HepG2 (cell line): ENCODE measurements around the gene KCTD19. TPM values are rescaled to one million over a fixed set of nuclear protein-coding genes. Genes with fewer than 3 reads are reported as not detected.

Experiments
- KLF13 ChIP-seq: sonication (generic); formaldehyde crosslinking; IDR thresholded peaks from 2 replicates; pipeline ENCODE4 v1.4.0; 2020; ENCODE audit warnings: mild to moderate bottlenecking, missing genetic modification reagents
- PBX3 ChIP-seq: sonication (generic); formaldehyde crosslinking; IDR thresholded peaks from 2 replicates; pipeline ENCODE4 v1.8.1; 2023; ENCODE audit warnings: missing genetic modification reagents, inconsistent platforms, borderline replicate concordance
- PHF21A ChIP-seq: sonication (generic); formaldehyde crosslinking; IDR thresholded peaks from 2 replicates; pipeline ENCODE4 v1.5.0; 2020; ENCODE audit warnings: mild to moderate bottlenecking, missing genetic modification reagents
- TFAP4 ChIP-seq: sonication (generic); IDR thresholded peaks from 2 replicates; pipeline ENCODE4 v1.6.1; 2016; ENCODE audit warnings: low read depth, borderline replicate concordance
- THAP11 ChIP-seq: IDR thresholded peaks from 2 replicates; pipeline ENCODE4 v1.6.1; 2016; ENCODE audit warnings: missing biosample characterization, missing genetic modification reagents
- TIGD3 ChIP-seq: sonication (generic); formaldehyde crosslinking; IDR thresholded peaks from 2 replicates; pipeline ENCODE4 v1.5.1; 2020; ENCODE audit warnings: mild to moderate bottlenecking, missing genetic modification reagents, borderline replicate concordance
- TRIM22 ChIP-seq: fragments of 450-650 bp; IDR thresholded peaks from 2 replicates; pipeline ENCODE4 v1.6.1; 2017
- XBP1 ChIP-seq: sonication (generic); formaldehyde crosslinking; IDR thresholded peaks from 2 replicates; pipeline ENCODE4 v1.5.0; 2020; ENCODE audit warnings: missing genetic modification reagents
- ZNF12 ChIP-seq: sonication (generic); formaldehyde crosslinking; IDR thresholded peaks from 2 replicates; pipeline ENCODE4 v1.5.0; 2020; ENCODE audit warnings: missing genetic modification reagents
- ZNF263 ChIP-seq: sonication (generic); formaldehyde crosslinking; IDR thresholded peaks from 2 replicates; pipeline ENCODE4 v1.4.0; 2020; ENCODE audit warnings: missing genetic modification reagents
- ZSCAN12 ChIP-seq: sonication (generic); formaldehyde crosslinking; IDR thresholded peaks from 2 replicates; pipeline ENCODE4 v1.9.0; 2021; ENCODE audit warnings: mild to moderate bottlenecking, missing genetic modification reagents
- ZXDC ChIP-seq: sonication (generic); formaldehyde crosslinking; IDR thresholded peaks from 2 replicates; pipeline ENCODE4 v1.5.0; 2020; ENCODE audit warnings: mild to moderate bottlenecking, missing genetic modification reagents
- polyA plus RNA-seq, 8 experiments: library from polyadenylated mRNA; depleted of rRNA in 3 of 8; stranded (reverse) in 7 of 8; unstranded in 1 of 8; fragments of >200 nt; fragmentation: Illumina TruSeq in 4 of 8; extraction: Trizol in 4 of 8; gene quantifications; 2 replicates each; pipeline versions ENCODE4 v1.2.1 to v1.2.3, GENCODE V29; 2011 to 2016; ENCODE audit warnings: low read depth in 4 of 8, missing spikeins in 1 of 8, mixed read lengths in 1 of 8; ENCODE audit not compliant: insufficient read depth in 1 of 8
- total RNA-seq, 5 experiments: library from RNA; depleted of rRNA; stranded (reverse); fragments of >200 nt; fragmentation: Illumina TruSeq; extraction: Trizol; gene quantifications; 2 replicates each; pipeline ENCODE4 v1.2.3, GENCODE V29; 2016; ENCODE audit warnings: low read depth in 1 of 5

KCTD19 gene
- total and polyA plus RNA-seq, 2 of the 13 experiments (the other 11 are each of a cell fraction or from before 2014, with no cell fraction given): not detected

- TF ChIP-seq TRIM22: no peak
- TF ChIP-seq ZSCAN12 (CRISPR knock-in tag): no peak
- TF ChIP-seq PHF21A (CRISPR knock-in tag): no peak
- no peak for TF ChIP-seq TFAP4
- TF ChIP-seq PBX3: no peak
- no peak for TF ChIP-seq KLF13 (CRISPR knock-in tag)
- TF ChIP-seq THAP11 (CRISPR knock-in tag): no peak
- TF ChIP-seq ZNF12 (CRISPR knock-in tag): no peak
- no peak for TF ChIP-seq ZNF263
- TF ChIP-seq ZXDC: no peak
- TF ChIP-seq TIGD3 (CRISPR knock-in tag): no peak
- TF ChIP-seq XBP1 (CRISPR knock-in tag): no peak
These were observed 27.3 kb downstream of the KCTD19 start (continued) for GRCh38 chr16:67299269-67299668.
